ENCODE results near the gene RABL6. TPM values are rescaled to one million over a fixed set of nuclear protein-coding genes. Genes with fewer than 3 reads are reported as not detected.

Gene RABL6
- total RNA-seq, 2 experiments from 2014 or later = 117 to 118 TPM

Small RNA genes within 50 kb of the gene (microRNA-seq; reads per million reads assigned to microRNA genes)
- gene MIR4292 = not detected
- 3.4 reads per million for gene MIR4479

Other genes starting within 250 kb of the RABL6 start
- 1 to 10 TPM; 1.9 TPM for gene EGFL7, start 145.0 kb upstream of the RABL6 start, total RNA-seq
- 10 to 100 TPM; 32.7 to 33.7 TPM for gene AGPAT2, start 120.5 kb upstream of the RABL6 start, total RNA-seq
- under 1 TPM in 1 of 2 experiments, not detected in 1; 0.16 TPM for gene DIPK1B, start 95.4 kb upstream of the RABL6 start, total RNA-seq
- 1 to 10 TPM; 1.8 to 2.4 TPM for gene LCN10, start 65.0 kb upstream of the RABL6 start, total RNA-seq
- not detected for gene LCN6, start 59.4 kb upstream of the RABL6 start, total RNA-seq
- not detected for gene LCN8, start 49.7 kb upstream of the RABL6 start, total RNA-seq
- not detected for gene LCN15, start 43.4 kb upstream of the RABL6 start, total RNA-seq
- 10 to 100 TPM; 39.9 to 43.2 TPM for gene TMEM141, start 16.6 kb upstream of the RABL6 start, total RNA-seq
- under 1 TPM; 0.26 to 0.44 TPM for gene CCDC183, start 11.6 kb upstream of the RABL6 start, total RNA-seq
- 1 to 10 TPM; 5.3 to 5.6 TPM for gene AJM1, start 34.5 kb downstream of the RABL6 start, total RNA-seq
- 100 to 1,000 TPM; 108 to 119 TPM for gene PHPT1, start 41.5 kb downstream of the RABL6 start, total RNA-seq
- 10 to 100 TPM; 14.7 to 15.8 TPM for gene MAMDC4, start 44.4 kb downstream of the RABL6 start, total RNA-seq
- 100 to 1,000 TPM; 279 to 310 TPM for gene EDF1, start 58.4 kb downstream of the RABL6 start, total RNA-seq
- gene TRAF2, start 78.6 kb downstream of the RABL6 start, total RNA-seq = 10 to 100 TPM; 48.5 to 57.2 TPM
- 100 to 1,000 TPM; 103 to 104 TPM for gene FBXW5, start 136.8 kb downstream of the RABL6 start, total RNA-seq
- 1 to 10 TPM; 1.4 to 1.5 TPM for gene C8G, start 137.3 kb downstream of the RABL6 start, total RNA-seq
- 1 to 10 TPM; 1.0 to 1.7 TPM for gene LCN12, start 144.3 kb downstream of the RABL6 start, total RNA-seq
- gene PTGDS, start 169.6 kb downstream of the RABL6 start, total RNA-seq = 1 to 10 TPM; 1.2 to 1.4 TPM
- gene LCNL1, start 175.0 kb downstream of the RABL6 start, total RNA-seq = not detected
- 10 to 100 TPM; 80.6 to 85.2 TPM for gene PAXX, start 184.5 kb downstream of the RABL6 start, total RNA-seq
- gene CLIC3, start 188.6 kb downstream of the RABL6 start, total RNA-seq = 1 to 10 TPM; 3.6 to 4.8 TPM
- 10 to 100 TPM; 61.5 to 62.0 TPM for gene ABCA2, start 220.3 kb downstream of the RABL6 start, total RNA-seq
- gene FUT7, start 224.1 kb downstream of the RABL6 start, total RNA-seq = 1 to 10 TPM; 2.5 to 2.6 TPM
- 10 to 100 TPM; 20.1 to 29.9 TPM for gene NPDC1, start 238.2 kb downstream of the RABL6 start, total RNA-seq
- under 1 TPM in 1 of 2 experiments, not detected in 1; 0.34 TPM for gene ENTPD2, start 246.1 kb downstream of the RABL6 start, total RNA-seq

All from activated CD8-positive, alpha-beta T cell treated with anti-CD3 and anti-CD28 coated beads, Interleukin-2, amount 10 ng/mL, durations not matched to agents 7 days and 5 days (primary cell).